GM19328 (cell line): ENCODE measurements around the gene FBXL14.
A peak's percentile ranks its signal among the peaks of the same experiment; 100 is the strongest.

Experiments used
- ATAC-seq: cut with Tn5 transposase; IDR thresholded peaks from one replicate; pipeline ENCODE4 v1.9.1; 2021; ENCODE audit warnings: mild to moderate bottlenecking, moderate library complexity; ENCODE audit not compliant: unreplicated experiment

FBXL14 gene

GRCh38 chr12:1595026-1595561 is 713 bp upstream of the FBXL14 start:
- ATAC-seq: no peak

- no peak for ATAC-seq
Measured at GRCh38 chr12:1594006-1594260, 448 bp downstream of the FBXL14 start.

- peak; percentile 13 for ATAC-seq
Measured at GRCh38 chr12:1593174-1594005, 991 bp downstream of the FBXL14 start.

GRCh38 chr12:1592444-1593173 is 1.8 kb downstream of the FBXL14 start:
- no peak for ATAC-seq

GRCh38 chr12:1591543-1591942 is 2.8 kb downstream of the FBXL14 start:
- ATAC-seq: no peak

GRCh38 chr12:1591034-1591433 is 3.3 kb downstream of the FBXL14 start:
- ATAC-seq: no peak

- ATAC-seq: no peak
Measured at GRCh38 chr12:1590221-1590979, 4.0 kb downstream of the FBXL14 start.

- ATAC-seq: no peak
Measured at GRCh38 chr12:1588575-1588947, 5.8 kb downstream of the FBXL14 start.

GRCh38 chr12:1587927-1588574 is 6.3 kb downstream of the FBXL14 start:
- ATAC-seq: no peak

GRCh38 chr12:1584326-1584725 is 10.1 kb downstream of the FBXL14 start:
- ATAC-seq: no peak

GRCh38 chr12:1583421-1584078 is 10.8 kb downstream of the FBXL14 start:
- ATAC-seq: no peak

GRCh38 chr12:1582709-1583050 is 11.7 kb downstream of the FBXL14 start:
- no peak for ATAC-seq

- ATAC-seq: no peak
Measured at GRCh38 chr12:1581973-1582708, 12.2 kb downstream of the FBXL14 start.

GRCh38 chr12:1580526-1580925 is 13.9 kb downstream of the FBXL14 start:
- no peak for ATAC-seq

GRCh38 chr12:1579651-1580435 is 14.5 kb downstream of the FBXL14 start:
- ATAC-seq: no peak

GRCh38 chr12:1576410-1577241 is 17.8 kb downstream of the FBXL14 start:
- ATAC-seq: no peak

GRCh38 chr12:1575408-1576401 is 18.7 kb downstream of the FBXL14 start:
- no peak for ATAC-seq
